HG03439 (cell line): ENCODE results near the gene PHACTR1.
A peak's percentile ranks its signal among the peaks of the same experiment; 100 is the strongest.

Experiments
- ATAC-seq: cut with Tn5 transposase; IDR thresholded peaks from one replicate; pipeline ENCODE4 v1.9.1; 2021; ENCODE audit warnings: mild to moderate bottlenecking, moderate library complexity; ENCODE audit not compliant: unreplicated experiment

PHACTR1 gene

GRCh38 chr6:13273931-13274706 lies 557.6 kb downstream of the PHACTR1 start:
- peak; percentile 47 for ATAC-seq

GRCh38 chr6:13274707-13275434 lies 558.3 kb downstream of the PHACTR1 start:
- ATAC-seq: no peak

DNA sequence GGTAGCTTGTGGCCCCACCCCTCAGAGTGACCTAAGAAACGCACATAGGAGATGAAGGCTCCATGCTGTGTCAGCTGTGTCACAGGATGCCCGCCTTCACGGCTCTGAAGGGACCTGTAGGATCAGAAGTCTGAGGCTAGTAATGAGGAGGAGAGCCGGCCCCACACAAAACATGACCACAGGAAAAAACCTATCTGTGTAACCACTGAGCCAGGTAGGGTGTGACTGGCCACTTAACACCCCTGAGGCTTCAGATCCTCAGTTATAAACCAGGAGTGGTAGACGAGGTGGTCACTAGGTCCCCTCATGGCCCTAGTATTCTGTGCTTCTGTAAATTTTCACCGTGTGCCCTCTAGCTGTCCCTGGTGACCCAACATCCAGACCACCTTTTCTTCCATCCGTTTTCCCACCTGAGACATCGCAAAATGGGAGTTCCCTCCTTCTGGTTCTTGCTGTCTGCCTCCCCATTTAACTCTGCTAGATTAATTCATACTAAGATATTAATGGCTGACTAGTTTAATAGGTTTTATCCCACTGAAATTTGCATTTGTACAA lies 558.9 kb downstream of the PHACTR1 start:
- ATAC-seq: no peak

DNA sequence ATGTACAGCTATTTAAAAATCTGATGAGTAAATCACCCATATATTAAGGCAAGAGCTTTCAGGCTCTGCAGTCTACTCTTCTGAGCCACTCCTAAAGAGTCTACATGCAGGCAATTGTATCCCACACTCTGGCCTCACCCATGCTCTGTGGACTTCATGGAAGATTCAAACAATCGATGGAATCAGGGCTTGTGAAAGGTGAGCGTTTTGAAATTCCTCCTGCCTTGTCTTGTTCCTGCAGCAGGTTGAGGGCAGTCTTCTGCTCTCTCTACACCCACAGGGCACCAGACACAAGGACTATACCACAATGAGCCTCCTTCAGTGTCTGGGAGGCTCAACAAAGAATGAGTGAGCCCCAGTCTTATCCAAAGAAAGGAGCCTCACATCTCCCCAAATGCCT lies 560.7 kb downstream of the PHACTR1 start:
- ATAC-seq: no peak

- ATAC-seq: no peak
Observed at GRCh38 chr6:13278164-13278563, 561.6 kb downstream of the PHACTR1 start.

DNA sequence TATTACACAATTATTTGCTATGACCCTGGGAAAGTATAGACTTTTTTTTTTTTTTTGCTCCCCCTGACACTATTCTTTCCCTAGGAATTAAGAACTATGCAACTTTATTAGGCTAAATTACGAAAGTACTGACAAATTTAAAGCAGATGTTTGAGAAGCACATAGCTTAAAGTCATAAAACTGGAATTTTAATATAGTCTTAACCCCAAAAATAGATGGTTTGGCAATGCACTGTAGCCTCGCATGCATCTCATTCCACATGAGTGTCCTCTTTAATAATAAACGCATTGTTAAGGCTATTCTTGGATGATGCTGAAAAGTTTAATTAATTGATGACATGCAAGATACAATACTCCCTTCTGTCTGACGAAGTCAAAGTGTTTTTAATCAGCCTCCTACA lies 562.4 kb downstream of the PHACTR1 start:
- no peak for ATAC-seq

GRCh38 chr6:13280254-13280653 lies 563.7 kb downstream of the PHACTR1 start:
- no peak for ATAC-seq

GRCh38 chr6:13281686-13282085 lies 565.1 kb downstream of the PHACTR1 start:
- no peak for ATAC-seq

DNA sequence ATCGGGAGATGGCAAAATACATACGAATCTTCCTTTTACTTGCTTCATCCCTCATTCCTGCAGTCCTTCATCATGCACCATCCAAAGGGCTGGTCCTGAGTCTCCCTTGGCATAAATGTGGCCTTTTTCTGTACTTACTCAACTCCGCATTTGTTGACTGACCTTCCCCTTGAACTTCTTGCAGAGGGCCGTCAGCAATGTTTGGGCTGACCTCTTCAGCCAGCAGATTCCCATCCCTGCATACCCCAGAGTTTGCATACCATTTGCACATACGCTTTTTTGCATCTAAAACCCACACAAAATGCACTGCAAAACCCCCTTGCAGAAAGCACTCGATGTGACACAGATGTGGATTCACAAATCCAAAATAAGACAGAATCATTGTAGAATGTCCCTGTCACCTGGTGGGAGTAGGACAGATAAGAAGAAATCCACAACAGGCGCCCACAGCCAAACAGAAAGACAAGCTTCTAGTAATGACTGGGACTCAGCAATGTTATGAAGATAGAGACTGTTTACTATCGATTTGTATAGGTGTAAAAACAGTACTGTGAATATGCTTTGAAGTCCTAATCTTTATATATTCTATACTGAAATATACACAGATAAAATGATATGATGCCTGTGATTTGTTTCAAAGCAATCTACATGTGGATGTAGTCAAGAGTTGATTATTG lies 566.0 kb downstream of the PHACTR1 start:
- no peak for ATAC-seq

- no peak for ATAC-seq
Observed at GRCh38 chr6:13283331-13283730, 566.8 kb downstream of the PHACTR1 start.

GRCh38 chr6:13284646-13285045 lies 568.1 kb downstream of the PHACTR1 start:
- ATAC-seq: no peak

- no peak for ATAC-seq
Observed at GRCh38 chr6:13285705-13286104, 569.1 kb downstream of the PHACTR1 start.

DNA sequence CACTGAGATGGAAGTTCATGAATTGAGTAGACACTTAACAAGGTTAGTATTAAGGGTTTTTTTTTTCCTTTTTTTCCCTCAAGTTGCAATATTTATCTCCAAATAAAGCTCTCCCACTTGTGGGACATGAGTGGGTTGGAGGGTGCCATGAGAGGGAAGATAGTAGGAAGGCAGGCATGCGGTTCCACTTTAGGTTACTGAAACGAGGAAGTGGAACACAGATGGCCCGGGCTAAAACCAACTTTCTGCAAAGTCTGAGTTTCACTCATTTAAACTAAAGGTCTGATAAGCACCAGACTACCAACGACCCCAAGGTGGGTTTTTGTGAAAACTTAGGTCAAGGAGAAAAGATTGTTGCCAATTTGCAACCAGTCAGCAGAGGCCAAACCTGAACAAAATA lies 569.6 kb downstream of the PHACTR1 start:
- no peak for ATAC-seq

DNA sequence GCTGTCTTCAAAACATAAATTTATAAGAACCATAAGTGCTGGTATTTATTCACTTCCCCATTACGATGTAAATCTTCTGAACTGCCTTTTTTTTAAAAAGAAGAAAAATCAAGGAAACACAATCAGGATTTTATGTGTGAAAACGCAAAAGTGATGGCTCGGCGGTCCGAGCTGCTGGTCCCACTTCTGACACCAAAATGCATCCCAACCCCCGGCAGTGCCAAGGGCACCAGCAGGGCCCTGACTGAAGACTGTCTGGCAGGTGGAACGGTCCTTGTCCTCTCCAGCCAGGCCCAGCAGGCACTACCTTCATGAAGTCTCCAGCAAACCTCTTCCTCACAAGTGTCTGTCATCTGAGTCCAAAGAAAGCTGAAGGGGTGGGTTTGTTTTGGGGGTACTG lies 570.5 kb downstream of the PHACTR1 start:
- ATAC-seq: no peak

- ATAC-seq: no peak
Observed at GRCh38 chr6:13288481-13288880, 571.9 kb downstream of the PHACTR1 start.

GRCh38 chr6:13288969-13289391 lies 572.4 kb downstream of the PHACTR1 start:
- ATAC-seq: no peak

DNA sequence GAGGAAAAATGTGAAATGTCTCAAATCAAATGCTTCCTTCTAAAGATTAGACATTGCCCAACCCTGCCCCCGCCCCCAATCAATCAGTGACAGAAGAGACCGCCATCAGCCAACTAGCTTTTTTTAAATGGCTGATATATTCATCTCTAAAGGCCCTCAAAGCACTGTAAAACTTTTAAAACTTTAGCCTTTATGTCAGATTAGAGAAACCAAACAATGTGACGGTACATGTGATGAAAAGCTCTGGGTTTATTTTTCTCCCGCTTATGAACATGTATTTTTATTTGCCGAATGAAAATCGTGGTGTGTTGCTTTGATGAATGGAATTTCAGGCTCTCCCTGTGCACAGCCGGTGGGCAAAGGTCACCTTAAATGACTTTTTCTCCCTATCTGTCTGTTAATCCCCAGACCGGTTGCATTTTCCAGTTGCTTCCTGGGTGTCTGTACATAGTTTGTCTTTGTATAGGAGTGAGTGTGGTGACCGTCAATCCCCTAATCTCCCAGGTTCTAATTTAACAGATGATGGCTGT lies 573.3 kb downstream of the PHACTR1 start:
- ATAC-seq: no peak

DNA sequence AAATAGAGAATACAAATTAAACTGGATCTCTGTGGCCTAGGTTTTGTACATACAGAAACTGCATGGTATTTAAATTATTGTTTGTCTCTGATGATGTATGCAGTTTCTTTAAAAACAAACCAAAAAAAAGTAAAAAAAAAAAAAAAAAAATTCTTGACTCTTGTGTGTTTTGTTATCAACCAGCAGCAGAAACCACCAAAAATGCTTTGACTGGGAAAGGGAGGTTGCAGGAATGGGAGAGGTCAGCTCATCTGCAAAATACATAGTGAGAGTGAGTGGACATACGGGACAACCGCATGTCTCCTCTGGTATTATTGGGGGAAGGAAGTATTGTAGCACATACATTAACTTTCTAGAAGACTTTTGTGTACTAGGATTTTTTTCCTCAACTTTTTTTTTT lies 573.8 kb downstream of the PHACTR1 start:
- ATAC-seq: no peak

DNA sequence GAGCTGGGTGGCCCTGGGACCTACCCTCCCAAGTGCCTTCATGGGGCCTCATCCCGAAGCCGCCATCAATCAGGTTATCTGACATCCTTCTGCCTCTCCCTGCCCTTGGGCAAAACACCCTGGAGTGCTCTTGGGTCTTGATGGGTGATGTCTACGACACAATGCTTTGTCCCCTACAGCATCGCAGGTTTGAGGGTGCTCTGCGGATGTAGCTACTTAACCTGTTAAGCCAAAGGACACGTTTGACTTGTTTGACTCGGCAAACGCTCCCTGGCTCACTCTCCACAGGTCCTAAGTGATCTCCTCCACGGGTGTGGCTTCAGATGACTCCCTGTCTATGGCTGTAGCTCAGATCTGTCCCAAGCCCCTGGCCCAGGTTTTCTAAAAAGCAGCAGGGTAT lies 576.2 kb downstream of the PHACTR1 start:
- ATAC-seq: no peak

- ATAC-seq: no peak
Observed at GRCh38 chr6:13294499-13295069, 578.0 kb downstream of the PHACTR1 start.

DNA sequence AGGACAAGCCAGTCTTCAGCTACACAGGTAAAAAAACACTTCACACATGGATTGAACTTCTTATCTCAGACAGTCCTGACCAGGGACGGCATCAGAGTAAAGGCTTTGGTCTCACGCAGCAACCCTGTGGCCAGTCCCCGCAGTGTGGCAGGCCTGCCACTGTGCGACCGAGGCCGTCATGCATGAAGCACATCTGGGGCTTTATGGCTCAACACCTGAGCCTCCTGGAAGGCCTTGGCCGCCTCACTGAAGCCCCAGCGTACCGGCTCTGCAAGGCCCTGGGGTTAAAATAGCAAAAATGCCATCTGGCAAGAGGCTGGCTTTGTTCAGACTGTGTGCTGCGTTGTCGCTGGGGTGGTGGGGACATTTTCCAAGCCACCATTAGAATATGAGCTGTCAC lies 579.0 kb downstream of the PHACTR1 start:
- ATAC-seq: no peak
